ENCODE measurements around the gene RAPGEF3.
A peak's percentile ranks its signal among the peaks of the same experiment; 100 is the strongest.

The RAPGEF3 gene

DNA sequence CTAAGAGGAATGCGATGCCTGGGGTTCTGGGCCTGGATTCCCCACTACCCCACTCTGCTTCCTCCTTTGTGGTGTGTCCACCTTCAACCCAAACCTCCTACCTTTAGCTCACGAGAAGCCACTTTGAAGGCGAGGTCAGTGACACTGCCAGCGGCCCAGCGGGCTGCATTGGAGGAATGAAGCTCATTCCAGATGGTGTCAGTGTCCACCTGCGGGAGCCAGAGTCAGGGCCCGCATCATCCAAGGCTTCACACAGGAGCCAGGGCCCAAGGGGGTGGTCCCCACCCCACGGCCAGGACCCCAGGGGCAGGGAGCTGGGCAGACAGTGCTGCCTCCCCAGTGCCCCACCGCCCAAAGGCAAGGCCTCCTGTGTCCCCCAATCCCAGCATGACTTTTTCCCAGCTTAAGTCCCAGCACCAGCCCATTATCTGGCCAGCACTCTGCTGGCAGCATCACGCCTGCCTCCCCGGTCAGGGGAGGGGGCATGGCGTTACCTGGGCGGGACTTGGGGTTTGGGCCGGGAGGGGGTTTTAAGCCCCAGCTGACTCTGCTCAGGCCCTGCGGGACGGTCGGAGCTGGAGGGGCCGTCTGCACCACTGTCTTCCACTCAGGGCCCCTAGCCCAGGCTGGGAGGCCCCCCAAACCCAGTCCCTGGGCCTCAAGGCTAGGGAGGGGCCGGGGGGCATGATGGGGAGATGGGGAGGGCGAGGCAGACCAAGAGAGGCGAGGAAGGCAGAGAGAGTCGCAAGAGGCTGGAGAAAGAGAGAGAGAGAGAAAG is 31.2 kb upstream of the RAPGEF3 start:
- DNase-seq (ENCODE audit: low read depth): no peak

DNA sequence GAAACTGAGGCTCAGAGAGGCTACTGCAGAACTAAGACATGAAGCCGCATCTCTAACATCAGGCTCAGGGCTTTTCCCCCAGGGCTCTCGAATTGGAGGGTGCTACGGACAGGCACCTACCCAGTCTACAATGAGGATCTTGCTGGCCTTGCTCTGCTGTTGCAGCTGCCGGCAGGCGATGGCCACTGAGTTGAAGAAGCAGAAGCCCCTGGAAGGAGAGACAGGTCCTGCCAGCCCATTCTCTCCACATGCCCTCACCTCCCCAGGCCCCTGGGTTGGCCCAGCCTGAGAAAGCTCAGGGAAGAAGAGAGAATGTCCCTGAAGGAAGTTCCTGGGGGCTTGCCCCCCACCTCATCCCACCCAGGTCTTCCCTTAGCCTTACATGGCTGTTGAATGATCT is 30.5 kb upstream of the RAPGEF3 start:
- DNase-seq (ENCODE audit: low read depth): no peak

DNA sequence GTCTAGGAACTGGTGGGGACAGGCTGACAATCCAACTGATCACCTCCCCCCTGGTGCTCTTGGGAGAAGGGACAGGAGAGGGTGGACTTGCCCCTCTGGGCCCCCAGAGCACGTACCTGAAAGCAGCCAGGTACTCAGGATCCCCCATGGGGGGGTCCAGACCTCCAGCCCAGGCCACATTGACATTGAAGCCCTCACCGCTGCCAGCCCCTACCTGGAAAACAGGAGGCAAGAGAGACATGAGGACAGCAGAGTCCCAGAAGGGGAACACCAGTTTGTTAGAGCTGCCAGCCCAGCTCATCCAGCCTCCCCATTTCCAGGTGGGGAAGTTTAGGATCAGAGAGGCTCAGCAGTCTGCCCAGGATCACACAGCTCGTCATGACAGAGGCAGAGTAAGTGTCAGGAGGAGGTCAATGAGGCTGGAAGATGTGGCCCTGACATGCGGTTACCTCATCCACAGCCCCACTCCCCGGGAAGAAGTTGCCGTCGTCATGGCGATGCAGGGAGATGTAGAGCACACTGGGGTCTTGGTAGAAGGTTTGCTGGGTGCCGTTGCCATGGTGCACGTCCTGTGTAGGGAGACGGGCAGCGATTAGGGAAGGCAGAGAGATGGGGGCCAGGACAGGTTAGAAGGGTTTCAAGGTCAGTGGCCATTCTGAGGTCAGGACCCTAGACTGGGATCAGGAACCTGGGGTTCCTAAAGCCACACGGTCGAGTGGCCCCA is 29.1 kb upstream of the RAPGEF3 start:
- no peak for DNase-seq (ENCODE audit: low read depth)

DNA sequence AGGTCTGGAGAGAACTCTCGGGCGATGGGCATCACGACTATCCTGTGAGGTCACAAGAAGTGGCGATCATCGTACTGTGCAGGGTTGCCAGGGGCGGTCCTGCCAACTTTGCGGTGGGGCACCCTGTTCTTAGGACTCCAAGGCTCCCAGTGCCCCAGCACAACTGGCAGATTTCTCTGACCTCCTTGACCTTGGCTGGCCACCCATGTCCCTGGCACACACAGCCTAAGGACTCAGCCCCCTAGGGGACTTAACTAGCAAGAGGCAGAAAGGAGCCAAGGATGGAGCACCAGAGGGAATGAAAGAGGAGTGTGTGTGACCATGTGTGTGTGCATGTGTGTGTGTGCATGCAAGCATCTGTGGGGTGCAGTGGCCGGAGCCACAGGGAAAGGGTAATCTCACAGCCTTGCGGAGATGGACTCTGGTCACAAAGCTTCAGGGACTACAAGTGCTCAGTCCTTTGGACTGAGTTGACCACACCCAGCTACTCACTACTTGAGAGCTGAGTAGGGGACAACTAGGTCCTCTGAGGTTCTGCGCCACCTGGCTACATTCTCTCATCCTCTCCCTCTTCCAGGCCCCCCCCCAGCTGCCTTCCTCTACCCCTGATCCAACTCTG is 28.1 kb upstream of the RAPGEF3 start:
- DNase-seq (ENCODE audit: low read depth): no peak

DNA sequence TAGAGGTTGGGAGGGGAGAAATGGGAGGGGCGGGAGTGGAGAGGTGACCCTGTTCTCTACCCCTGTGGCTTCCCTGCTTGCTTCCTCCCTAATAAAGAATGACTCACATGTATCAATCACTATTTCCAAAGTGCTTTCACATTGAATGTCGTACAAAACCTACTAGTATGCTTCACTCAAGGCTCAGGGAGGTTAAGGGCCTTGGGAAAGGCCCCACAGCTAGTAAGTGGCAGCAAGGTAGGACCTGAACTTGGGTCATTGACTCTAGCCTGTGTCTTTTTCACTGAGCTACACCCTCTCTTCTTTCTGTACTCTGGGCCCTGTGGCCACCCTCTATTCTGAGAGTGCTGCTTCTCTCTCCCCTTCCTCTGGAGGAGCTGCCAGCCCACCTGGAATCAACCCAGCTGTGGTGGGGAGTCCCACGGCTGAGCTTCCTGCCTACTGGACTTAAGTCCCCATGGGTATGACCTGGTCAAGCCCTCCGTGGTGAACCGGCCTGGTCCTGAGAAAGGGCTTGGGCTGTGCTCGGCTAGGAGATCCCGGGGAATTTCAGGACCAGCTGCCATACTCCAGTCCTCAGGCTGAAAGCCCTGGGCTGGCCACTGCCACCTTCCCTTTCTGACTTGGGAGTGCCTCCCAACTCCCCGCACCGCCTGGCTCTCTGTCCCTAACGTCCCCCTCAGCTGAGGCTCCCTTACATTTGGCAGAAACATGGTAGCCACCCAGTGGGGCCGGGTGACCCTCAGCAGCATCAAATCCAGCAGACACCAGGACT is 27.4 kb upstream of the RAPGEF3 start:
- no peak for DNase-seq (ENCODE audit: low read depth)

DNA sequence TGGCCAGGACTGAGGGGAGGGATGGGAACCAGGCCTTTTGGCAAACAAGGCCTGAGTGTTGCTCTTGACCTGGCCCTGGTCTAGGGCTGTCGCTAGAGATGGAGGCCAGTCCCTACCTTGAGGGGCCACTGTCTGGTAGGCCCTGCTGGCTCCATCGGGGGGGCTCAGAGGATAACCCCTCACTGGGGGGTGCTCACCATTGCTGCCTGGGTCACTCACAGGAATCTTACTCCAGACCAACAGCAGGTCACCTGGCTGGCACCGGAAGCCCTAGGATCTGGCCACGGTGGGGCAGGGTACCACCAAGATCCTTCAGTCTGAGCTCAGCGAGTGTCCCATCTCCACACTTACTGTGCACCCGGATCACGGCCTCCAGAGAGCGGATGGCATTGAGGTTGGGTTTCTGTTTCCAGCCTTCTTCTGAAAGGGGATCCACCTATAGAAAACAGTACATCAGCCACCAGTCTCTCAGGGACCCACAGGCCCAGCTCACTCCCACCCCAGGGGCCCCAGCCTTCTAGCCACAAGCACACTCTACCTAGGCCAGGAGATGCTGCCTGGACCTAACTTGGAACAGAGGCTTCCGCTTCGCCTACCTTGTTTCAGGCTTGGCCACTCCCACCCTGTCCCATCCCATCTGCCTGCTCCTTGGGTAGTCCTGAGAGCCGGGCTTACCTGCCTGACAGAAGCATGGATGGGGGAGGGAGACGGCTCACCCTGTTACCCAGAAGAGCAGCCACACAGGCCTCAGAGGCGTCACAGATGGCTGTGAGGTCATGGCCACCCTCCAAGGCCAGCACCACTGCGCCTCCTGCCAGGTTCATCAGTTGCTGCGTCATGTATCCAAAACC is 26.6 kb upstream of the RAPGEF3 start:
- DNase-seq (ENCODE audit: low read depth): no peak

DNA sequence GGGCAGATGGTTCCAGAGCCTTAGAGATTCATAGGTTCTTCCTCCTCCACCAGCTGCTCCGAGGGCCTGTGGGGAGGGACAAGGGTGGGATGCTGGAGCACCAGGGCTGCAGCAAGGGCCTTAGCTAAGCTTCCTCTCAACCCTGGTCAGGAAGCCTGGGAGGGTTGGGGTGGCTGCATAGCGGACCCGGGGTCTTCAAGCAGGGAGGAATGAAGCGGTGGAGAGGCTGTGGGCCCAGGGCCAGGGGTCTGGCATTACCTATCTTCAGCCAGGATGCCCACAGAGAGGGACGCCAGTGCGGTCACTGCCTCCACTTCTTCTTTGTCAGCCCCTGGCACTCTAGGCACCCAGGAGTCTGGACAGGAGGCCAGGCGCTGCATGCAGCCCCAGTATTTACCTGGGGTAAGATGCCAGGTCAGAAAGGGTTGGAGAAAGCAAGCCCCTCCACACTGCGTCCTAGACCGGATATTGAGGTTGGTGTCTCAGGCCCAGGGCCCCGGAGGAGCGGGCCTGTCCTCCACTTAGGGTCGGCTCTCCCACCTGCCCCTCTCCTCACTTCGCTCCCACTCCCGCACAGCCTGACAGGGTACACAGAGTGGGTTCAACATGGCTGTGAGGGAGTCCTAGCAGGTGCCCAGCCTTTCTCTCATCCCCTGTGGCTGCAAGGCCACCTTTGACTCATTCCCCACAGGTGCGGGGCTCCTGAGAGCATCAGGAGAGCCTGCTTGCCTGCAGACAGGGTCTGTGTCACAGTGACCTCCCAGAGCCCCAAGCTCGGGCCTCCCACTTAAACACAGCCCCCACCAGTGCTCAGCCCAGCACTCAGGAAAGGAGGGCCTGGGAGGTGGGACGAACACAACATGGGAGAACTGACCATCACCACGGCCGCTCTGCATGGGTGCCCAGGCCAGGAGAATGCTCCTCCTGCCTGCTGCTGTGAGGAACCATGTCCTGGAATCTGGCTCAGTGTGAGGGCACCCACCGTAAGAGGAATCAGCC is 25.4 kb upstream of the RAPGEF3 start:
- no peak for DNase-seq (ENCODE audit: low read depth)

DNA sequence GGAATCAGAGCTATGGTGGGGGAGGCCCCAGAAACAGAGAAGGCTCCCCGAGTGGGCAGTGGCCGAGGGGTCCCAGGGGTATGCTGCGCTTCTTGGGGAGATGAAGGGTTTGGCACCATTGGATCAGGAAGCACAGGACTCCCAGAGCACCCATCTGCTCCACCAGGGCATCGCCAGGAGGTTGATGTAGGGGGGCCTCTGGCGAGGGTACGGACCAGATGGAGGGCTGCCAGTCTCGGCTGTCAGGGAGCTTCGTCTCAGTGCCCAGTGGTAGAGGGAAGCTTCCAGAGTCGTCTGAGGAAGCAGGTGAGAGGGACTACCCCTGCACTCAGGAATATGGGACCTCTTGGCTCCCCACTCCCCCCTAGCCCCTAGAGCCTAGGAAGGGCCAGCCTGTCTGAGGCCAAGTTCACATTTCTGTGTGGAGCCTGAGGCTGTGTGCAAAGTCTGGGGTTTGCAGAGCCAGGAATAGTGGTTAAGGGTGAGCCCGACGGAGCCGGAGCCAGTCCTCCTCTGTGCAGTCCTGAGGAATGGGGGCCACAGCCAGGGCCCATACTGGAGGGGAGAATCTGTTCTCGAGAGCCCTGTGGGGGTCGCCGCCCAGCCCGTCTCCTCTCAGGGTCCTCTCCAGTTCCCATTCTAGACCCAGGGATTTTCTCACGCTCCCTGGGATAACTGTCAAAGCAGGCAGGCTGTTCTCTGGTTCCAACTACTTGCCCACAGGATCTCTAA is 24.5 kb upstream of the RAPGEF3 start:
- DNase-seq (ENCODE audit: low read depth): no peak

DNA sequence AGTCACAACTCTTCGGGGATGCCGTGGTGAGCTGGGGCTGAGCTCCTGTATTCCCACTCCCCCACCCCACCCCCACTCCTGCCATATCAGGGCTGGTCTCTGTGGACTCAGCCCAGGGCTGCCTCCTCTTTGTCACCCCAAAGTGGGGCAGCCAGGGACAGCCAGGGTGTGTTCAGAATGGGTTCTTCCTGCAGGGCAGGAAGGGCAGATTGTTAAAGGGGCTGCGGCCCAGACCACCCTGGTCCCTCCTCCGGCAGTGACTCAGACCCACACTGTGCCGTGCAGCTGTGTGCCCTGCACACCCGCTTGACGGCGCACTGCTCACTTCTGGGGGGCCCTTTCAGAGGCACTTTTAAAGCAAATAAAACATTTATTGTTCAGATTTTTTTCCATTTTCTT is 23.7 kb upstream of the RAPGEF3 start:
- no peak for DNase-seq (ENCODE audit: low read depth)

DNA sequence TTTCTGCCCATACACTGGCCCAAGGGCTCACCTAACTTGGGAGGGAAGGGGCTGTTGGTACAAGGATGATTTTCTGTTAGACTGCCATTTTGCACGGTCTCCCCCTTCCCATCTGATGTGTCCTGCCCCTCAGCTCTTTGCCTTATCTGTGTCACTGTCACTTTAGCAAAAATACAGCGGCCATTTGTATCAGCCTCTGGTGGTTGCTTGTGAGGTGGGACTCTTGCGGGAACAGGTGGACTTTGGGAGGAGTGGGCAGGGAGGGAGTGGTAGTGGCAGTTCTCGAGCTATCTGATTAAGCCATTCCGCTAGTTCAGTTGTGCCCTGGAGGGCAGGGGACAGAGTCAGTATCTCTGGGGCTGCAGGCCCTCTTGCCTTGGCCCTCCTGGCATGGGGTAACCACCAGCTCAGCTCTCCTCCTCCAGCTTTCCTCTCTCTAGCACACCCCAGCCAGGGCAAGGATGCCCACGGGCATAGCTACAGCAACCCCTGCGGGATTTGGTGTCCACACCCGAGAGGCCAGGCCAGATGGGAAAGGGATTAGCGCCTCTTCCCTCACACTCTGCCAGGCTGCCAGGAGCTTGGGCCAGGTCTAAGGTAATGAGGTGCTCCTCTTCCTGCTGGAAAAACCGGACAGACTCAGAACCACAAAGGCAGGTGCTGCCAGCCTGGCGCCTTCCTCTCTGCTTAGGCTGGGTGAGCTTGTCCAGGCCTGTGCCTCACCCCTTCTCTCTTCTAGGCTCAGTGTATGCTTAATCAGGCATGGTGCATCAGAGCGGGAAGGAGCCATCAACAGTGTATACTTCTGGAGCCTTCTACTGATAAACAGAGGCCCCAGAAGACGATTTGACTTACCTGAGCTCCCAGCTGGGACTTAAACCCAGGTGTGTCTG is 23.0 kb upstream of the RAPGEF3 start:
- no peak for DNase-seq (ENCODE audit: low read depth)

DNA sequence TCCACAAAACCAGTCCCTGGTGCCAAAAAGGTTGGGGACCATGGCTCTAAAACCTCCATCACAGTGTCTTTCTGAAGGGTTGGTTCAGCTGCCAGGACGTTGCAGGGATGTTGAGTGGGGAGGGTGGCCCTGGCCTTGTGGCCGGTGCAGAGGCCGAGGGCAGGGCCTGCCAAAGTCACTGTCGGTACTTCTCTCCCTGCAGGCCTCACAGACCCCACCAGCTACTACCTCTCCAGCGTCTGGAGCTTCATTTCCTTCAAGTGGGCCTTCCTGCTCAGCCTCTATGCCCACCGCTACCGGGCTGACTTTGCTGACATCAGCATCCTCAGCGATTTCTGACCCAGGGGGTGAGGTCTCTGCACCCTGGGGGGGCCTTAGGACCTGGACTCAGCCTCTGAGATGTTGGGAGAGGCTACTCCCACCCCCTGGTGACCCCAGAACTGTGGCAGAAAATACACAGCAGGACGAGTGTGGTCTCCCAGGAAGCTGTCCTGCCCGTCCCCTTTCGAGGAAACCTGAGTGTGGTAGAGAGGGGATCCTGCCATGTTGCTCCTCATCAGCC is 21.3 kb upstream of the RAPGEF3 start:
- no peak for DNase-seq (ENCODE audit: low read depth)

DNA sequence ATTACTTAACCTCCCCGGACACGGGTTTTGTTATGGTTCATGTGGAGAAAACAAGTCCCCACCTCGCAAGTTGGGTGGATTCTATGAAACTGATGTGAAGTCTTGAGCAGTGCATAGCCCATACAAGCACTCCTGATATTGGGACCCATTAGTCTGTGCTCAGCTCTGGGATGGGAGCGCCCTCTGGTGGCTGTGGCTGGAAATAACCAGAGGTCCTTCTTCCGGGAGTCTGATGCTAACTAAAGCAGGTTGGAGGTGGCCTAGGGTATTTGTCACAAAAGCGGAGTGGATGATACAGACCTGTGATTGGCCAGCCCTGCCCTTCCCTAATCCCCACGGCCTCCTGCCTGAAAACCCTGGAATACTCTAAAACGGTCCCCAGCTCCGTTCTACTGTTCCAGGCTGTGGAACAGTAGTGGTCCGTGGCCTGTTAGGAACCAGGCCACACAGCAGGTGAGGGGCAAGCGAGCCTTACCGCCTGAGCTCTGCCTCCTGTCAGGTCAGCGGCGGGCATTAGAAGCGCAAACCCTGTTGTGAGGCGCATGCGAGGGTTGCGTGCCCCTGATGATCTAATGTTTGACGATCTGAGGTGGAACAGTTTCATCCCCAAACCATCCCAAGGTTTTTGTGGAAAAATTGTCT is 20.7 kb upstream of the RAPGEF3 start:
- DNase-seq (ENCODE audit: low read depth): peak; percentile 69

DNA sequence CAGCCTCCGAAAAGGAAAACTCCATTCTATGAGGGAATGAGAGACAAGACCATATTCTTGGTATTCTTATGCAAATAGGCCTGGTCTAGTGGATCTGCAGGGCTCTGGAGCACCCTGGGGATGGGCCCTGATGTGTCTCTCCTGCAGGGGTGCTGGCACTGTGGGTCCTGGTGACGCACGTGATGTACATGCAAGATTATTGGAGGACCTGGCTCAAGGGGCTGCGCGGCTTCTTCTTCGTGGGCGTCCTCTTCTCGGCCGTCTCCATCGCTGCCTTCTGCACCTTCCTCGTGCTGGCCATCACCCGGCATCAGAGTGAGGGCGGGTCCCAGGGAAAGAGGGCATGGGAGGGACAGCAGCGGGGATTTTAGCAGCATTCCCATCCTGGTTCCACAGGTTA is 20.2 kb upstream of the RAPGEF3 start:
- no peak for DNase-seq (ENCODE audit: low read depth)

DNA sequence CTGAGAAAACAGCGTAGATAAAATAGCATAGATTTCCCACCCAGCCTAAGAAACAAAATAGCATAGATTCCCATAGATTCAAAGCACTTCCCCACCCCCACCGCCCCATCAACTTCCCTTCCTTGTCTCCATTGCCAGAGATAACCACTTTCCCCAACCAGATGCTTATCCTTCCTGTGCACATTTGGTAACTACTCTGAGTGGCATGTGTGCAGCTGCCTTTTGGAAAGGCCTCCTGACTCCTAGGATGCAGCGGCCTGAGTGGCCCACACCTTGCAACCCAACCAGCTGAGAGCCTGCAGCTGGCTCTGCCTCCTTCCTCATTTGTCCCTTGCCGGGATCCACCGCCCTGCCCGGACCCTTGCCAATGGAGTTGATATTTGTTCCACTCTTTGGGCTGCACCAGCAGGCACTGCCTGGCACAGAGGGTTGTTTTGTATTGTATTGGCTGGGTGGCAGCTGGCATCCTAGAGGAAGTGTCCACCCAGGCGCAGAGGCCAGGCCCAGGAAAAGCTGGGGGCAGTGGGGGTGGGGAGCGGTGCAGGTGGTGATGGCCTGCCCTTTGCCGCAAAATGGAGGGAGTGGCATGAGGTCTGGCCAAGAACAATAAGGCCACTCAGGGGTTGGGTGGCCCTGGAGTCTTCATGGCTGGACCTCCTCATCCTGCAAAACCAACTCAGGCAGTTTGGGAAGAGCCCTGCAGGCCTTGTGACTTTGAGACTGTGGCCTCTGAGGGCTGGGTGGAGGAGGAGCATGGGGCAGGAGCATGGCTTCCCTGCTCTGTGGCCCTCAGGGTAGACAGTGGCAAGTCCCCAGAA is 19.3 kb upstream of the RAPGEF3 start:
- no peak for DNase-seq (ENCODE audit: low read depth)

DNA sequence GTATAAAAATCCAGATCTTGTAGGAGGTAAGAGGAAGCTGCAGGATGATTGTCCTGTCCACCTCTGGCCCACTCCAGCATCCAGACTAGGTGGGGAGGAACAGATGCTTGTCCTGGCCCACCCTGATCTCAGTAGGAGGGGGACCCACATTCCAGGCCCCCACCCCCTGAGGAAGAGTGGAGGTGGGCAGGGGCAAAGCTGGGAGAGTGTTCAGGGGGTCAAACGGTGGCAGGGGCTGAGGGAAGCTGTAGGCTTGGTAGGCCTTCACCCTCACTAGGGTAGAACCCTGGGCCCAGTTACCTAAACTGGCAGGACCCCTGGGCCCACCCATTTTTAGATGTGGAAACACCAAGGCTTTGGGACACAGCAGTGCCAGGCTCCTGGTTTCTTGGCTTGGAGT is 18.5 kb upstream of the RAPGEF3 start:
- DNase-seq (ENCODE audit: low read depth): no peak

DNA sequence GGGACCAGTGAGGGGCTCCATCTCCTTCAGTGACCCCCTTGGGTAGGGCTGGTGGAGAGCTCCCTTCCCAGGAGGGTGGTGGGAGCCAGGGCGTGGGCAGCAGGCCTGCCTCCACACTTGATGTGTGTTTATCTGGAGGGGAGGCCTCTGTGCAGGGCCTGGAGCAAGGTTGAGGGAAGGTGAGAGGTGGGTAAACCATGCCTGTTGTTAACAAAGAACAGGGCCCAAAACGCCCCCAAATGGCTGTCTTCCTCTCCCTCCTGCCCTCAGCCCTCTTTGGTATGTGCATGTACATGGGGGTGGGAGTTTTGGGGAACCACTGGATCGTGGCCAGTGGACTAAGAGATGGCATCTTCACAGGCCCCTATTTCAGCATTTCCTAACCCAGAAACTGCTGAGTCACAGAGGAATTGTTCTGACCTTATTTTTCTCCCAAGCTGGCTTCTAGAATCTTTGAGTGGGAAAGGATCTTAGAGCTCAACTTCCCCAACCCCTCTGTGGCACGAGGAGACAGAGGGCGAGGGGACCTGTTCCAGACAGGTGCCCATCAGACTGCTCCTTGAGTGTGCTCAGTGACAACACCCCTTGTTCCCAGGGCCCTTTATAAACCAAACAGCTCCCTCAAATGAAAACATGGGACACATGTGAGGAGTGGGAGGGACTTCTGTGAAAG is 17.9 kb upstream of the RAPGEF3 start:
- no peak for DNase-seq (ENCODE audit: low read depth)

Data from GM04504 (cell line).